Tibial nerve (tissue), 3 donors: Measurements from ENCODE around the gene CDH12.

Source experiments
- POLR2A ChIP-seq, 2 donors: fragments of 450-650 bp; IDR thresholded peaks; one replicate each; pipeline ENCODE4 v1.6.1; 2017; ENCODE audit warnings: antibody characterized with exemption in 2 of 2, mild to moderate bottlenecking in 2 of 2, moderate library complexity in 2 of 2
- TF ChIP-seq, protein P1 (sequence below), 5 experiments: fragments of 200-600 bp in 3 of 5; fragments of 450-650 bp in 2 of 5; sonication (generic) in 3 of 5; IDR thresholded peaks; one replicate each; pipeline ENCODE4 v1.5.1; 2016 to 2019; ENCODE audit warnings: antibody characterized with exemption in 5 of 5, mild to moderate bottlenecking in 3 of 5, moderate library complexity in 2 of 5

DNA sequence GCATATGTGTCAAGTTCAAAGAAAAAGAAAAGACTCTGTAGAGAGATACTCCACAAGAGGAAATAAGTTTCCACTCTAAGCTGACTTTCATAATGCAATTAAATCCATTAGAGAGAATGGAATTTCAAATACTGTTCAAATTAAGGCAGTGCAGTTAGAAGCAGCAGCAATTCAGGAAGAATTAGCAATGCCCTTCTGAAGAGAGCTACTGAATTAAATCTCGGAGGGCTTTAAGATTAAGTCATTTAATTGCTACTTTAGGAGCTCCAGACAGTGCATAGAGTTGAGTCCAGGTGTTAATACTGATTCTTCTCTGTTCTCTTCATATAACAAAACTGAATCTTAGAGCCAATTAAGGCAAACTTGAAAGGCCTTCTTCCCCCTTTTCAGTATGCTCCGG, 8.5 kb downstream of the CDH12 start:
- TF ChIP-seq, protein P1, sequence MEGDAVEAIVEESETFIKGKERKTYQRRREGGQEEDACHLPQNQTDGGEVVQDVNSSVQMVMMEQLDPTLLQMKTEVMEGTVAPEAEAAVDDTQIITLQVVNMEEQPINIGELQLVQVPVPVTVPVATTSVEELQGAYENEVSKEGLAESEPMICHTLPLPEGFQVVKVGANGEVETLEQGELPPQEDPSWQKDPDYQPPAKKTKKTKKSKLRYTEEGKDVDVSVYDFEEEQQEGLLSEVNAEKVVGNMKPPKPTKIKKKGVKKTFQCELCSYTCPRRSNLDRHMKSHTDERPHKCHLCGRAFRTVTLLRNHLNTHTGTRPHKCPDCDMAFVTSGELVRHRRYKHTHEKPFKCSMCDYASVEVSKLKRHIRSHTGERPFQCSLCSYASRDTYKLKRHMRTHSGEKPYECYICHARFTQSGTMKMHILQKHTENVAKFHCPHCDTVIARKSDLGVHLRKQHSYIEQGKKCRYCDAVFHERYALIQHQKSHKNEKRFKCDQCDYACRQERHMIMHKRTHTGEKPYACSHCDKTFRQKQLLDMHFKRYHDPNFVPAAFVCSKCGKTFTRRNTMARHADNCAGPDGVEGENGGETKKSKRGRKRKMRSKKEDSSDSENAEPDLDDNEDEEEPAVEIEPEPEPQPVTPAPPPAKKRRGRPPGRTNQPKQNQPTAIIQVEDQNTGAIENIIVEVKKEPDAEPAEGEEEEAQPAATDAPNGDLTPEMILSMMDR (IDR thresholded peaks at IDR 0.05), result no peak
- TF ChIP-seq POLR2A (IDR thresholded peaks at IDR 0.05), result no peak
